Esophagus muscularis mucosa (tissue), 4 donors: Measurements from ENCODE around the gene BRPF1. TPM values are rescaled to one million over a fixed set of nuclear protein-coding genes. Genes with fewer than 3 reads are reported as not detected.
A peak's percentile ranks its signal among the peaks of the same experiment; 100 is the strongest.

Source experiments
- DNase-seq: peaks from one replicate; pipeline ENCODE4 v3.0.0-alpha.2; 2017; ENCODE audit errors: extremely low spot score
- H3K27ac ChIP-seq, 4 donors: fragments of 200-600 bp; sonication (generic); replicated peaks in 1 of 4; 1 replicate in 3 of 4; 2 replicates in 1 of 4; pipeline ENCODE4 v1.5.1; 2016 to 2019; ENCODE audit warnings: mild to moderate bottlenecking in 1 of 4
- H3K27me3 ChIP-seq, 4 donors: fragments of 200-600 bp; sonication (generic); one replicate each; pipeline versions ENCODE4 v1.5.1 to v1.6.0; 2016 to 2019
- H3K36me3 ChIP-seq, 4 donors: fragments of 200-600 bp; sonication (generic); one replicate each; pipeline ENCODE4 v1.5.1; 2016 to 2019
- H3K4me1 ChIP-seq, 4 donors: fragments of 200-600 bp; sonication (generic); one replicate each; pipeline ENCODE4 v1.5.1; 2016 to 2019
- H3K4me3 ChIP-seq, 4 donors: fragments of 200-600 bp; sonication (generic); 1 replicate in 2 of 4; 2 replicates in 2 of 4; pipeline ENCODE4 v1.5.1; 2016 to 2019; ENCODE audit warnings: mild to moderate bottlenecking in 4 of 4, moderate library complexity in 1 of 4
- H3K9me3 ChIP-seq, 4 donors: fragments of 200-600 bp; sonication (generic); 1 replicate in 3 of 4; 2 replicates in 1 of 4; pipeline ENCODE4 v1.5.1; 2016 to 2019
- CTCF ChIP-seq, 3 experiments: fragments of 200-600 bp in 2 of 3; fragments of 450-650 bp in 1 of 3; sonication (generic) in 2 of 3; IDR thresholded peaks; one replicate each; pipeline ENCODE4 v1.5.1; 2017 to 2019; ENCODE audit warnings: antibody characterized with exemption in 3 of 3, mild to moderate bottlenecking in 2 of 3, moderate library complexity in 1 of 3
- EP300 ChIP-seq: sonication (generic); formaldehyde crosslinking; IDR thresholded peaks from one replicate; pipeline ENCODE4 v1.6.1; 2017; ENCODE audit warnings: antibody characterized with exemption
- POLR2A ChIP-seq: fragments of 450-650 bp; IDR thresholded peaks from one replicate; pipeline ENCODE4 v1.6.1; 2017; ENCODE audit warnings: antibody characterized with exemption, moderate library complexity, mild to moderate bottlenecking, low read depth
- POLR2AphosphoS5 ChIP-seq, 2 donors: sonication (generic); formaldehyde crosslinking; IDR thresholded peaks; one replicate each; pipeline ENCODE4 v1.6.1; 2017; ENCODE audit warnings: antibody characterized with exemption in 2 of 2
- WGBS: methylation state at CpG from one replicate; pipeline ENCODE4 v1.1.5; 2018; 5-methylcytosine and 5-hydroxymethylcytosine counted together
- intact Hi-C: fragments of 100-400 bp; cut with DNase I; formaldehyde crosslinking; loops from one replicate; pipeline ENCODE4 v1.15.1; 2023
- total RNA-seq, 4 donors: library from RNA; depleted of rRNA; stranded (reverse); fragments of >200 nt; gene quantifications; one replicate each; pipeline versions ENCODE4 v1.1.0 to v1.2.1, GENCODE V29; 2016

The BRPF1 gene
- total RNA-seq, 4 donors from 2014 or later = 16.2 to 23.3 (median 21.1) TPM

- H3K4me1 ChIP-seq = peaks cover 0 to 17% (median 13%) of the 10 kb centered on the region in 4 donors
- H3K27ac ChIP-seq = no peak overlapping the region
- intact Hi-C loops = no loop called here
- TF ChIP-seq POLR2A (no peak), EP300 (no peak), CTCF (IDR thresholded peaks at IDR 0.05) (no peak), POLR2AphosphoS5 (IDR thresholded peaks at IDR 0.05) (no peak)
- WGBS = 20% methylated on average over 11 of the region's 11 CpGs
- no peak overlapping the region for H3K4me3 ChIP-seq
- H3K36me3 ChIP-seq = no peaks in the 10 kb centered on the region
- H3K9me3 ChIP-seq = no peaks in the 10 kb centered on the region
- no peak for DNase-seq
- no peaks in the 10 kb centered on the region for H3K27me3 ChIP-seq
These were observed 4.4 kb upstream of the BRPF1 start for GRCh38 chr3:9727041-9727595.

GRCh38 chr3:9727743-9728142 is 3.8 kb upstream of the BRPF1 start:
- TF ChIP-seq CTCF (IDR thresholded peaks at IDR 0.05) (no peak), POLR2AphosphoS5 (IDR thresholded peaks at IDR 0.05) (no peak), EP300 (no peak), POLR2A (no peak)
- H3K9me3 ChIP-seq = no peaks in the 10 kb centered on the region
- no peaks in the 10 kb centered on the region for H3K27me3 ChIP-seq
- no peaks in the 10 kb centered on the region for H3K36me3 ChIP-seq
- DNase-seq = no peak
- no peak overlapping the region for H3K4me3 ChIP-seq
- intact Hi-C loops = no loop called here
- 94% methylated on average over 2 of the region's 2 CpGs for WGBS
- H3K4me1 ChIP-seq = peaks cover 5 to 23% (median 19%) of the 10 kb centered on the region in 4 donors
- H3K27ac ChIP-seq = no peak overlapping the region

GRCh38 chr3:9729419-9729818 is 2.1 kb upstream of the BRPF1 start:
- intact Hi-C loops = no loop called here

GRCh38 chr3:9730657-9731205 is 804 bp upstream of the BRPF1 start:
- Histone ChIP-seq H3K4me1 (peaks cover 16 to 49% (median 38%) of the 10 kb centered on the region in 4 donors), H3K9me3 (no peaks in the 10 kb centered on the region), H3K27me3 (no peaks in the 10 kb centered on the region), H3K36me3 (peaks cover 10 to 21% (median 18%) of the 10 kb centered on the region in 4 donors), H3K4me3 (peak overlapping the region; percentile 71 to 100 (median 90)), H3K27ac (peak overlapping the region; percentile 89 to 98 (median 97))
- DNase-seq = no peak
- WGBS = 1% methylated on average over 17 of the region's 17 CpGs
- intact Hi-C loops = no loop called here
- TF ChIP-seq EP300 = no peak
- no peak for TF ChIP-seq POLR2A
- TF ChIP-seq POLR2AphosphoS5 (IDR thresholded peaks at IDR 0.05) = no peak
- TF ChIP-seq CTCF (IDR thresholded peaks at IDR 0.05) = no peak

More at GRCh38 chr3:9729419-9729818, 2.1 kb upstream of the BRPF1 start:
- TF ChIP-seq POLR2AphosphoS5 (IDR thresholded peaks at IDR 0.05) = no peak
- TF ChIP-seq POLR2A = no peak
- TF ChIP-seq CTCF (IDR thresholded peaks at IDR 0.05) = no peak
- TF ChIP-seq EP300 = no peak
- Histone ChIP-seq H3K27me3 (no peaks in the 10 kb centered on the region), H3K27ac (no peak overlapping the region), H3K36me3 (peaks cover 2 to 8% (median 5%) of the 10 kb centered on the region in 4 donors), H3K4me3 (no peak overlapping the region), H3K9me3 (no peaks in the 10 kb centered on the region), H3K4me1 (peaks cover 16 to 40% (median 34%) of the 10 kb centered on the region in 4 donors)
- no peak for DNase-seq
- 89% methylated on average over 10 of the region's 10 CpGs for WGBS
